Activated CD4-positive, alpha-beta T cell treated with anti-CD3 and anti-CD28 coated beads, Interleukin-2, amount 50 U/mL, for 4 hours (primary cell): ENCODE measurements around the gene SEH1L.
"Not testable (repeated sequence)": the region's sequence is repeated elsewhere in the genome, so short reads cannot be mapped to it uniquely, and the experiment has no call there.

ENCODE experiments used
- DNase-seq, 2 experiments: peaks; one replicate each; pipeline ENCODE4 v3.0.0-alpha.2; 2020

The SEH1L gene

DNA sequence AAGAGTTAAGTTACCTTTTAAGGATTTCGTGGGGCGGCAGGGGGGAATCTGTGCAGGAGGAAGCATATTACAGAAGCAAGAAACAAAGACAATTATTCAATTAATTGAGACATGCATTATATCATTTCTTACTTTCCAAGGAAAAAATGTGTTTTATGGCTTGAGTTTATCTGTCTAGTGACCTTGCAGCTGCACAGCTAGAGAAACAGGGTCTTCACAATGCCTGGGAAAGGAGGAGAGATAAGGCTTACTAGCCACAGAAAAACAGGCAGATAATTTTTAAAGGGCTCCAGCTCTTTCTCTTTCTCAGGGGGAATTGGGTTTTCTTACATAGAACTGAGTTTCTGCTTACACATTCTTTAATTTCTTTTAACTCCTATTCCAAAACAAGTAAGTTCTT, 49.5 kb downstream of the SEH1L start:
- DNase-seq: not testable (repeated sequence)

DNA sequence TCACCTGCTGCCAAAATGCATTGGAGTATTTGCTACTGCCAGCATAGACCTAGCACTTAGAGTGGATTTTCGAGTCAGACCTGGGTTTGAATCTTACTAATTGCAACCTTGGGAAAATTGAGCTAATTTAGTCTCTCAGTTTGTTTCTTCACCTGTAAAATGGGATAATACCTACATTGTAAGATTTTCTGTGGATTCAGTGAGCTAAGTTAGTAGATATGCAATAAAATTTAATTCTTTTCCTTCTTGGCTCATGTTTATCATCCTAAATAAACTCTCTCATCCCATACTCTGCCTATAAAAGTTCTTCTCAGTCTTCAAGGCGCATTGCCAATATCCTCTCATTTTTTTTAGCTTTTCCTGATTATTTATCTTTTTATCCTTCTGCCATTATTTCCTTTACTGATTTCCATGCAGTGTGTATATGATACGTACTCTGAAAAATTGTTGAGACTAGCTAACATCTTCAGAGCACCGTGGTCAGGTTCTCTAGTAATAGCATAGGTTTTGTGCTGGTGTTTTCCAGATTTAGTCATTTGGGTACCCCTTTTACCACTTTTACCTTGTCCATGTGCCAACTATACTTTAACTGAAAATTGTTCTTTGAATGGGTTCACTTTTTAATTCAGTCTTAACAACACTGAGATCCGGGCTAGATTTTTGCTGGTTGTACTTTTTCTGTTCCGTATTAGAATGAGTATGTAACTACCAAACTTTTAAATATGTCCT, 50.7 kb downstream of the SEH1L start:
- DNase-seq: no peak

DNA sequence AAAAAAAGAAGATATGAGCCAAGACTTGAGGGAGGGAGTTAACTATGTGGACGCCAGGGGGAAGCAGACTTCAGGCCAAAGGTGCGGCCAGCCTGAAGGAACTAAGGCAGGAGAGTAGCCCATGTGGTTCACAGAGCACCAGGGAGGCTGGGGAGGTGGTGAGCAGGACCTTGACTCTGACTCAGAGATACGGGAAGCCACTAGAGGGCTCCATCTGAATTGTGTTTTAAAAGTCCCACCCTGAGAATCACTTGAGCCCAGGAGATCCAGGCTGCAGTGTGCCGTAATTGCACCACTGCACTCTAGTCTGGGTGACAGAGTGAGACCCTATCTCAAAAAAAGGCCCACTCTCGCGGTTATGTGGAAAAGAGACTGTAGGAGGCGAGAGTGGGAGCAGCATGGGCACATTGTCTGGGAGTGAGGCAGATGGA, 55.7 kb downstream of the SEH1L start:
- no peak for DNase-seq

DNA sequence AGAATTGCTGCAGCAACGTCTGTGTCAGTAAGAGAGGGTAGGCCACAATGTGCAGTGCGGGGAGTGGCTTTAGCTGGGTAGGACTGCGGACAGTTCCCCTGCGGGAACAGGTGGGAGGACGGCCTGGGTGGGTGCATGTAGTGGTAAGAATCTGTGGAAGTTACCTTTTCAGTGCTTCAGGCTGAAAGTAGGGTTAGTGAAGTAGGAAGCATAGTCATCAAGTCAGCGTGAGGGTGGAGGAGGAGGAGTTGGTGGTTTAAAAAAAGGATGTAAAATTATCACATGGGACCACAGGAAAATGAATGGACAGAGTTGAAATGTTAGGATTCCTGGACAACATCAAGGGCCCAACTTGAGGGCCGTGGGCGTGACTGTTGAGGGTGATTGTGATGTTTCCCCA, 56.6 kb downstream of the SEH1L start:
- no peak for DNase-seq

DNA sequence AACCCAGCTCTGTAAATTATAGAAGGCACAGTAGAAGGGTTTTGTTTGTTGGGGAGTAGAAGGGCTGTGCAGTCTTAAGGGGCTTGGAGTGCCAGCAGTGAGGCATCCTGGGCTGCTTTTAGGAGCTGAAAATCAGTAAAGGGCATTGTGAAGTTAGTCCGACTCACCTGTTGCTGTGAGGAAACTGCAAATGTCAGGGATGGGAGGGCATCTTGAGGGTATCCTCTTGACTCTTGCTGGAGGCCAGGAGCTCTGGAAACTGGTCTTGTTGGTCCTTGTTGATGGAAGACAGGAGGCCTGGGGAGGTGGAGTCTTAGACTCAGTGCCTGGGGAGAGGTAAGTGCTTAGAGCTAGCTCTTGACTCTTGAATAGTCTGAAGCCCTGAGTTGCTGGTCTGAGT, 57.5 kb downstream of the SEH1L start:
- DNase-seq: no peak

DNA sequence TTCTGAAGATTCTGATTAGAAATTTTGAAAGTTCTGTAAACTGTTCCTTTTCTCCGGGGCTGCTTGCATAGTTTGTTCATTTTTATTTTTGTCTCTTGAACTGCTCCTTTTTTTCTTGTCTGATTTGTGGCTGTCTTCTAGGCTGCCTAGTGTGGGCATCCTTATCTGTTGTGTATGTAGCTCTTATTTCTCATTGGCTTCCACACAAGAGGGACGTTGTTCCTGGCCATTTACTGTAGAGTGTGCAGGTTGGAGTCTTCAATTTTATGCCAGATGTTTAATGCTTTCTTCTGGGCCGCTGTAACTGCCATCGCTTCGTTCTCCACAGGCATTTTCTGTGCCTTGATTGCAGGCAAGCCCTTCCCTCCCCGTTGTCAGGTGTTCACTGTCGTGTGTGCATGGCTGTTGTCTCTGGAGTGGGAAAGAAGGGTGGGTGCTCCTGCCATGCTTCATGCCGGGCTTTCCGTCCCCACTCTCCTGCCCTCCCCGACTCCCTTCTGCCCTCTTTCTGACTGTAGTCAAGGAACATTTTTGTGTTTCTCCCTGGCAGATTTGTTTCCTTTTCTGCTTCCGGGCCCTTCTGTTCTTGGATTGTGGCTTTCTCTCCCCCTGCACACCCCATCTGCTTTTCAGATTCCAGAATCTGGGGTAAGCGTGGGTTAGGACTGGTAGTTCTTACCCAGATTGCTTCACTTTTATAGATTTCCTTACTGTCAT, 58.9 kb downstream of the SEH1L start:
- DNase-seq: no peak

DNA sequence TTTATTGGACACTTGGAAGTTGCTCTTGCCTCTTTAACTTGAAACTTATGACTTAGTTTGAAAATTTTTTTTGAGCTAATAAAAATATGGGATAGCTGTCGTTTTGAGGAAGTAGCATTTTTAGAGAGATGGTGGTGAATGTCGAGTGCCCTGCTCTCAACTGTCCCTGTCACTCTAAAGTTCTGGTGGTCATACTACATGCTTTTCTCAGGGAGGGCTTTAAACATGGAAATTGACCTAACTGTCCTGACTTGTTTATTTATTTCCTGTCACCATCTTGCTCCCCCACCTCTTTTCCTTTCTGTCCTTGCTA, 59.4 kb downstream of the SEH1L start:
- no peak for DNase-seq

DNA sequence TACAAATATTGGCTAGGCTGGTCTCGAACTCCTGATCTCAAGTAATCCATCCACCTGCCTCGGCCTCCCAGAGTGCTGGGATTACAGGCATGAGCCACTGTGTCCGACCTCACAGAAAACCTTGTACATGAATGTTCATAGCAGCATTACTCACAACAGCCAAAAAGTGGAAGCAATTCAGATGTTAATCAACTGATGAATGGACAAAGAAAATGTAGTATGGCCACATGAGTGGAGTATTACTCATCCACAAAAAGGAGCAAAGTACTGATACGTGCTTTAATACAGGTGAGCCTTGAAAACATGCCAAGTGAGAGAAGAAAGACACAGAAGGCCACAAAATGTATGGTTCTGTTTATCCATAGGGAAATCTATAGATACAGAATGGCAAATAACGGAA, 63.9 kb downstream of the SEH1L start:
- no peak for DNase-seq

DNA sequence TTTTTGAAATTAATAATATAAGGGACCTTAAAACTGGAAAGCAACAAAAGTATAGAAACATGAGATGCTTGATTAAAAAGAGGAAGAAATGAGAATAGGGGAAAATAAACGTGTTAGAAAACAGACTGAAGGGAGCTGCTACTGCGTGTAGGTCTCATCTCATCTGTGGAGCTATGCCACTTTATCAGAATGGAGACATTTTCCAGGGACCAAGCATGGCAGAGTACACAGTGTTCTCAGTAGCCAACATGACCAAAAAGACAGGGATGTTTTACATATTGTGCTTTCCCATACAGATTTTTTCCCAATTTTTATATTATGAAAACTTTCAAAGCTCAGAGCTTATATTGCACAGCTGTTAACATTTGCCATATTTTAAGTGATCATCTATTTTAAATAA, 66.4 kb downstream of the SEH1L start:
- no peak for DNase-seq

DNA sequence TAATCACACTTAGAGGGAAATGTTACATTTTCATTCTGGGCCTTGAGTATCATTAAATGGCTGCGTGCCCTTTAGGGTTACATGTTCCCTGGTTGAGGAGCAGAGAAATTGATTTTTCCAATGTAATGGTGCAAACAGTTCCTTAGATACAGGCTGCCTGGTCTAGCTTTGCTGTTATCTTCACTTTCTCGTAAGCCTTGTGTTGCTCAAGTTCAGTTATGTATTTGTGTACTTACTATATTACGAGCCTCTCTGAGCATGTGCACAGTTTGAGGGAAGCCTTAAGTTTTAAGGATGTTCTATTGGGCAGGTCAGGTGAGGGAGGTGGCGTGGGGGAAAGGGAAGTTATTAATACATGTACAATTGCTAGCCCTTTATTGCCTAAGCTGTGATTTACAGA, 67.0 kb downstream of the SEH1L start:
- DNase-seq: no peak

DNA sequence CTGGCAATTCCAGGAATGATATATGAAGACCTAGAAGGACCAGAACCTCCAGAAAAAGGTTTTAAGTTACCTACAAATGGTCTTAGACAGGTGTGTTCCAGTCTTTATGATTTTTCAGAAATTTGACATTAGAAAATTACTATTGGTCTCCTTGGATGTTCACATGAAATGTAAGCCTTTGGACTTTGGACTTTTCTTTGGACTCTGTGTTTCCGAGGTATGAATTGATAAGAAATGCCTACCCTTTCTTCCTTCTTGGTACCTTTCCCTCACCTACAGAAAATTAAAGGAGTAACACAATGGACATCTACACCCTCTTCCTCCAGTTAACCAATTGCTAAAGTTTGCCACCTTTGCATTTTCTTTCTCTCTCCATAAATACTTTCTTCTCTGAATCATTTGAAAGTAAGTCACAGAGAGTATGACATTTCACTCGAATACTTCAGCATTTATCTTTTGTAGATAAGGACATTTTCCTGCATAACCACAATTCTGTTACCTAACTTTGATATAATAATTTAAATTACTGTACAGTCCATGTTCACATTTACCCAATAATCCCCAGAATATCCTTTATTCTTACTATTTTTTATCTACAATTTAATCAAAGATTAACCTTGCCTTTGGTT, 69.5 kb downstream of the SEH1L start:
- DNase-seq: no peak

DNA sequence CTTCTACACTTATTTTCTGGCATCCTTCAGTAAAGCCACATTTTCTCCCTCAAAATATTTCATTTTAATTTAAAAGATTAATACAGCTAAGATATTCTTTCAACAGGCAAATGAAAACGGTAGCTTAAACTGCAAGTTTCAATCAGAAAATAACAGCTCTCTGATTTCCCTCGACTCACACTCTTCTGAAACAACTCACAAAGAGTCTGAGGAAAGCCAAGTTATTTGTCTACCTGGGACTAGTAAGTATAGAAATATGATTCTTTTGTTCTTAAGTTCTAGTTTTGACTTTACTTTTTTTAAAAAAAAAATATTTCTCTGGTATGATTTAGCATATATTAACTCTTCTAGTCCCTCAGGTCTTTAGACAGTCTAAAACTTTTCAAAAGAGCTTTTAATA, 70.6 kb downstream of the SEH1L start:
- no peak for DNase-seq

DNA sequence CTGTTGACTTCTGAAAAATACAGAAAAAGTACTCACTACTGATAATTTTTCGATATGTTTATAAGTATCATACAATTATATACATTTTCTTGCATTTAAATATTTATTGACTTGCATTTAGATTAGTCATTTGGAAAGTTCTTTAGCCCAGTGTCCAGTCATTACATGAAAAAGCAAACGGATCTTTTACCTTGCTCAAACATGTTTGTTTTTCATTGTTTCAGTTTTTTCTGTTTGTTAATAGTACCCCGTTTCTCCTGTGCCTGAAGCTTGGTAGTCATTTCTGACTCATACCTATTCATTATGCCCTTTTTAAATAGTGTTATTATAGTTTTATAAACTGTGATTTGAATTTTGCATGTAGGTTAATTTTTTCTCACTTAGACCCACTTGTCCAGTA, 71.5 kb downstream of the SEH1L start:
- no peak for DNase-seq

DNA sequence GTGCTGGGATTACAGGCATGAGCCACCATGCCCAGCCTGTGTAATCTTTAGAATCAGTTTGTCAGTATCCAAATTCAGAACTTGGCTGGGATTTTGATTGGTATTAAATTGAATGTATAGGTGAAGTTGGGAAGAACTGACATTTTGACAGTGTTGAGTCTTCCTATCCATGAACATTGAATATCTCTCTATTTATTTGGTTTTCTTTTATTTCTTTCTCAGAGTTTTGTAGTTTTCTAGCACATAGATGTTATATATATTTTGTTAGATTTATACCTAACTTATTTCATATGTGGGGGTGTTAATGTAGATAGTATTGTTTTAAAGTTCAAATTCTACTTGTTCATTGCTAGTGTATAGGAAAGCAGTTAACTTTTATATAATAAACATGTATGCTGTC, 74.8 kb downstream of the SEH1L start:
- no peak for DNase-seq

DNA sequence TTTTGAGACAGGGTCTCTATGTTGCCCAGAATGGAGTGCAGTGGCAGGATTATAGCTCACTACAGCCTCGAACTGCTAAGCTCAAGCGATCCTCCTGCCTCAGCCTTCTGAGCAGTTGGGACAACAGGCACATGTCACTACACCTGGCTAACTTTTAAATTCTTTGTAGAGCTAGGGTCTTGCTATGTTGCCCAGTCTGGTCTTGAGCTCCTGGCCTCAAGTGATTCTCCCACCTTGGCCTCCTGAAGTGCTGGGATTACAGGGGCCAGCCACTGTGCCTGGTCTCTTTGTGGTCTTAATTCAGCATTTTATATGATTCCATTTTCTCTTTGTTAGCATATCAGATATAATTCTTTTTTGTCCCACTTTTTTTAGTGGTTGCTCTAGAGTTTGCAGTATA, 77.4 kb downstream of the SEH1L start:
- DNase-seq: no peak

DNA sequence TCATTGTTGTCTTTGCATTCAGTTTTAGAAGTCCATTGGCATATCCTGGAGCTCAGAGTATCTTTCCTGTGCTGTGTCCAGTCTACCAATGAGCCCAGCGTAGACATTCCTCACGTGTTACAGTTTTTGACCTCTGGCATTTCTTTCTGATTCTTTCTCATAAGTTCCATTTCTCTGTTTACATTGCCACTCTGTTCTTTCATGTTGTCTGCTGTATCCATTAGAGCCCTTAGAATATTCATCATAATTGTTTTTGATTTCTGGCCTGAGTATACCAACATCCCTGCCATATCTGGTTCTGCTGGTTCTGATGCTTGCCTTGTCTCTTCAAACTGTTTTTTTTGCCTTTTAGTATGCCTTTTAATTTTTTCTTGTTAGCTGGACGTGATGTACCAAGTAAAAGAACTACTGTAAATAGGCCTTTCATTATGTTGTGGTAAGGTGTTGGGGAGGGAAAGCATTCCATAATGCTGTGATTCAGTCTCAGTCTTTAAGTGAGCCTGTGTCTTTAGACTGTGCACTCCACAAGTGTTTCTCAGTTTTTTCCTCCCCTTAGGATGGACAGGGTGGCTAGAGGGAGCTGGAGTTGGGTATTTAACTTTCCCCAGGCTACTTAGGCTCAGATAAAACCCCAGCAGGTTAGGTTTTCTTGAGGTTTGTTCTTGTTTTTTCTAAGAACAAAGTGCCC, 78.9 kb downstream of the SEH1L start:
- no peak for DNase-seq

DNA sequence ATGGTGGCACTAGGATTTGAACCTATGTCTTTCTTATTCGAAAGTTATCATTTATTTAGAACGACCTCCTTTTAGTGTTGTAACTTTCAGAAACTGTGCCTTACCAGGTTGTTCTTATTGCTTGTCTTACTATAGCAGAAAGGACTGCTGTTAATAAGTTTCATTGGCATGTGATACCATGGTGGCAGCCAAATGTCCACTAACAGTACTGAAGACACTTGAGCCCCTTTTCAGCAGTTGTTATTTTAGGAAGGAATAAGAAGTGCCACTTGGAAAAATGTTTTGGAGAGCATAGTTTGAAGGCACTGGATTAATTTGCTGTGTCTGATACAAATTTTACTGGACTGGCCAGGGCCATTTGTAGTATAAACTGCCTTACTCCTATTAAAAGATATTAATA, 81.1 kb downstream of the SEH1L start:
- DNase-seq: no peak

DNA sequence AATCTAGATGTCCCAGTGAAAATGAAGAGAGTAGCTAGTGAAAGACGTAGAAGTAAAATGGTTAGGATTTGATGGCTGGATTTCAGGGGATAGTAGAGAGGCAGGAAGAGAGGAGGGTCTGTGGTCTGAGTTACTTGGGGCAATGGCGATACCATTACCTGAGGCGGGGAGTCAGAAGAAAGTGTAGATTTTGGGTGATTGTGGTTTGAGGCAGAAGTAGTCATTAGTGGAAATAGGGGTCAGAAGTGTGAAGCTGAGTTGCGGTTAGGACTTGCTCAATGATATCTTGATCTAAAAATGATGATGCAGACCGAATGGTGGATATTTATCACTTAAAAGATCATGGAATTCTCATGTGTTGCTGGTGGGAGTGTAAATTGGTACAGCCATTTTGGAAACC, 84.4 kb downstream of the SEH1L start:
- DNase-seq: no peak

DNA sequence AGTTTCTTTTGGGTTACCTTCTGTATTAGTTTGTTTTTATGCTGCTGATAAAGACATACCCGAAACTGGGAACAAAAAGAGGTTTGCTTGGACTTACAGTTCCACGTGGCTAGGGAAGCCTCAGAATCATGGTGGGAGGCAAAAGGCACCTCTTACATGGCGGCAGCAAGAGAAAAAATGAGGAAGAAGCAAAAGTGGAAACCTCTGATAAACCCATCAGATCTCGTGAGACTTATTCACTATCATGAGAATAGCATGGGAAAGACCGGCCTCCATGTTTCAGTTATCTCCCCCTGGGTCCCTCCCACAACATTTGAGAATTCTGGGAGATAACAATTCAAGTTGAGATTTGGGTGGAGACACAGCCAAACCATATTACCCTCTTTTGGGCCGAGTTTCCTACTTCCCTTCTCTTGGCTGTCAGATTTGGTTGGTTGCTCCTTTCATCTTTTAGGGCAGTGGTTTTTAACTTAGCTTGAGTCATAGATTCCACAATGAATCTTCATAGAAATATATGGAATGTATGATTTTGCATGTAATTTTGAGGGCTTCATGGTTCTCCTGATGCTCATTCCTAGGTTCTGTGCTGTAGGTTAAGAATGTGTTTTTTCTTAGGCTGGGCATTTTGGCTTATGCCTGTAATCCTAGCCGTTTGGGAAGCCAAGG, 87.6 kb downstream of the SEH1L start:
- DNase-seq: no peak

DNA sequence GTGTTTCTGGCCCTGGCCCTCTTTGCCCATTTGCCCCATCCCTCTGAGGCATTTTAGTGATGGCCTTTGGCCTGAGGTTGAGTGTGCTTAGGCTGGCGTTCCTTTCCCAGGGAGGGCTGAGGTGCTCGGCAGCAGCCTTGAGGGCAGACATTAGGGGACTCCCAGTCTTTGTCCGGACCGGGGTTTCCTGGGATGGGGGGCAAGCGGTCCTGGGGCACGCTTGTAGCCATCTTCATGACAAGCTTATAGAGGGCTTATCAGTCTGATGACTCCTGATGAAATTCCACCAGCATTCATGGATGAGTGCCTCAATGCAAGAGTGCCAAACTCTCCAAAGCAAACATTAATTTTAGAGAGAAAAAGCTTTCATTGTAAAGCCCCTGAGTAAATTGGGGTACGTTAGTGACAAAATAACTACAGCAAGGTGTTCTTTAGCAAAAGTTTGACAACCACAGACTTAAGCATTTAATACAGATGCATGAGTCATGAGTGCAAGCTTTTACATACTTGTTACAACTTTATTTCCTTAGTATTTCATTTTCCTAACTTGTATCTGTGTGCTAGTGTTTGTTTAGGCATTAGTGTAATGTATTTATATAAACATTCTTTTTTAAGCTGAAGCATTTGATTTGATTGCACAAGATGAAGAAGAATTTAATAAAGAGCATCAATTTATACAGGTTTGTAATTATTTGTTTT, 89.0 kb downstream of the SEH1L start:
- DNase-seq: no peak
